ENCODE measurements around the gene PLXNB2.

PLXNB2 gene

DNA sequence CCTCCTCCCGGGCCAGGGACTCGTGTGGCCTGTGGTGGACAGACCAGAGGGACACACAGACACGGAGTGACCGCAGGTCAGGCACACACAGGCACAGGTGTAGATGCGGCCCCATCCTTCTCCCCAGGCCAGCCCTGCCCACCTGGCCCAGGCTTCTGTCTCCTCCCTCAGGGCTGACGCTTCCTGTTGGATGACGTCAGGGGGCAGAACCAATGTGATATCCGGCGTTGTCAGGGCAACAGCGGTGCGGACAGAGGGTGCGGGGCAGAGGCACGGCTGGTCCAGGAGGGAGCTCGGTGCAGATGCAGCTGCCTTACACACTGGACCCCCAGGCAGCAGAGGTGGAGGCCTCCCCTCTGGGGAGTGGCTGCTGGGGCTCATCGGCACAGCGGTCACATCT is 59.7 kb downstream of the PLXNB2 start:
- Histone ChIP-seq H3K9ac (ENCODE audit: low read depth, low read length) (no peak overlapping the region), H3K4me3 (ENCODE audit: low read depth, low read length) (no peak overlapping the region), H3K4me1 (ENCODE audit: control insufficient read depth, insufficient read depth, low read length) (peaks cover 4% of the 10 kb centered on the region), H3K36me3 (ENCODE audit: control insufficient read depth, insufficient read depth, low read length) (peaks cover 15% of the 10 kb centered on the region), H3K27me3 (ENCODE audit: control insufficient read depth, insufficient read depth, low read length) (no peaks in the 10 kb centered on the region), H3K9me3 (ENCODE audit: control insufficient read depth, insufficient read depth, low read length) (no peaks in the 10 kb centered on the region)

DNA sequence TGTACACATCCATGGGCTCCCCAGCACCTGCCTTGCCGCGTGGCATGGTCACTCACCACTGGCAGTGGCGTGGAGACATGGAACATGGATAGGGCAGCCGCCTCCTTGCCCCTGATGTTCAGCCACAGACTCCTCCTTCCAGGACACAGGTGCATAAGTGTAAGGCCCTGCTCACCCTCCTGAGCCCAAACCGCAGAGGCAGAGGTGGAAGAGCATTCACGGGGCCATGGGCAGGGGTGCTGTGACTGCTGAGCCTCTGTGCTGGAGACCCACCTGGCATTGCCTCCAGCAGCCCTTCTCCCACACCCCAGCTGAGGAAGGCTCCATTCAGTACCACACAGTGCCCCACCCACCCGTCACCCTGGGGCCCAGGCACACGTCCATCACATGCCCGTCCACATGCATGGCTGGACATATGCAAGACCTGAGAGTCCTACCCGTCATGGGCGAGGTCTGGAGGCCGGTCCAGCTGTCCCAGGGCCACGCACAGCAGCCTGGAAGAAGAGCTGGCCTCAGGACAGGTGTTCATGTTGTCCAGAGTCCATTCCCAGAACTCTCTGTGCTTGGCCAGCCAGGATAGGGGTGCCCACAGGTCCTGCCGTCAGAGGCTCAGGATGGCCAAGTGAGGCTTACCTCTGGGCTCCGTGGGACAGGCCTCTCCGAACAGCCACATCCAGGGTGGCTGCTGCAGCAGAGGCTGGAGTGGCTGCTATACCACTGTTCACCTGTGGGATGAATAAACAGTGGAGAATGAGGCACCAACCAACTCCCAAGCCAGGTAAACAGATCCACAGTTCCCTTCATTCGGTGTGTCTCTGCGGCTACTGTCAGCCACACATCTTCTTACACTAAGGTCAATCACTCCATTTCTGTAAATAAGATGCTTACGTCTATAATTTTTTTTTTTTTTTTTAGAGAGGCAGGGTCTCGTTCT is 60.9 kb downstream of the PLXNB2 start:
- H3K27me3 ChIP-seq (ENCODE audit: control insufficient read depth, insufficient read depth, low read length), result no peaks in the 10 kb centered on the region

DNA sequence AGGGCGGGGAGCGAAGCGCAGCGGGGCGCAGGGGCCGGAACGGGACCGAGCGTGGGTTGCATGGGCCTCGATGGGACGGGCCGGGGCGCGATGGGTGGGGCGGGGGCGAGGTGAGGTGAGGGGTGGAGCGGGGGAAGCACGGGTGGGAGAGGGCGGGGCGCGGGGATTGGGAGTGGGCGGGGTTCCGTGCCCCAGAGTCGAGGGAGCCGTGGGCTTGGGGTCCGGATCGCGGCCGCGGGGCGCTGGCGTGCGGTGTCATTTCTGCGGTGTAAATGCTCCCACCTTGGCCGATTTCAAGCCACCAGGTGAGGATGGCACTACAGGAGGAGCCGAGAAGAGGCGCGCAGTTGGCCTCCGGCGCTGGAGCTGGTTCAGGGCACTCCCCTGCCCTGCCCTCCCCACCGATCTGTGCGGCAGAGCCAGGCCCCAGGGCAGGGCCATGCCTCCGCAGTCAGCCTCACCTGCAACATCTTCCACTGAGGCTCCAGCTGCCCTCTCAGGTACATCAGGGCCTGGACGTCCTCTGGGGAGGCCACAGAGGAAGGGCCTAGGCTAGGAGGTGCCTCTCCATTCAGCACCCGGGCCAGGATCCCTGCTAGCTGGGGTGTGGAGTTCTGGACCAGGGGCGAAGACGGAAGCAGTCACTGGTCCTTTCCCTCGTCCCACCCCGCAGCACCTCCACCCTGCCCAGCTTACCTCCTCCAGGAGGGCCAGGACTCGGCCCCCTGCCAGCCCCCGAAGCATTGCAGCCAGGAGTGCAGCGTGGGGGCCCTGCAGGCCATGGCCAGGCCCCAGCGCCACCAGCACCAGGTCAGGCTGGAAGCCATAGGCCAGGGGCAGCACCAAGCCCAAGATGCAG is 62.0 kb downstream of the PLXNB2 start:
- Histone ChIP-seq H3K4me3 (ENCODE audit: low read depth, low read length) (peak overlapping the region; percentile 93), H3K9me3 (ENCODE audit: control insufficient read depth, insufficient read depth, low read length) (no peaks in the 10 kb centered on the region), H3K9ac (ENCODE audit: low read depth, low read length) (peak overlapping the region; percentile 85), H3K27me3 (ENCODE audit: control insufficient read depth, insufficient read depth, low read length) (no peaks in the 10 kb centered on the region), H3K36me3 (ENCODE audit: control insufficient read depth, insufficient read depth, low read length) (peaks cover 15% of the 10 kb centered on the region), H3K4me1 (ENCODE audit: control insufficient read depth, insufficient read depth, low read length) (peaks cover 4% of the 10 kb centered on the region)

More for the DNA sequence above, 60.9 kb downstream of the PLXNB2 start:
- H3K36me3 ChIP-seq (ENCODE audit: control insufficient read depth, insufficient read depth, low read length), result peaks cover 15% of the 10 kb centered on the region
- no peak overlapping the region for H3K9ac ChIP-seq (ENCODE audit: low read depth, low read length)
- H3K4me3 ChIP-seq (ENCODE audit: low read depth, low read length), result peak overlapping the region; percentile 93
- H3K4me1 ChIP-seq (ENCODE audit: control insufficient read depth, insufficient read depth, low read length), result peaks cover 4% of the 10 kb centered on the region
- no peaks in the 10 kb centered on the region for H3K9me3 ChIP-seq (ENCODE audit: control insufficient read depth, insufficient read depth, low read length)

DNA sequence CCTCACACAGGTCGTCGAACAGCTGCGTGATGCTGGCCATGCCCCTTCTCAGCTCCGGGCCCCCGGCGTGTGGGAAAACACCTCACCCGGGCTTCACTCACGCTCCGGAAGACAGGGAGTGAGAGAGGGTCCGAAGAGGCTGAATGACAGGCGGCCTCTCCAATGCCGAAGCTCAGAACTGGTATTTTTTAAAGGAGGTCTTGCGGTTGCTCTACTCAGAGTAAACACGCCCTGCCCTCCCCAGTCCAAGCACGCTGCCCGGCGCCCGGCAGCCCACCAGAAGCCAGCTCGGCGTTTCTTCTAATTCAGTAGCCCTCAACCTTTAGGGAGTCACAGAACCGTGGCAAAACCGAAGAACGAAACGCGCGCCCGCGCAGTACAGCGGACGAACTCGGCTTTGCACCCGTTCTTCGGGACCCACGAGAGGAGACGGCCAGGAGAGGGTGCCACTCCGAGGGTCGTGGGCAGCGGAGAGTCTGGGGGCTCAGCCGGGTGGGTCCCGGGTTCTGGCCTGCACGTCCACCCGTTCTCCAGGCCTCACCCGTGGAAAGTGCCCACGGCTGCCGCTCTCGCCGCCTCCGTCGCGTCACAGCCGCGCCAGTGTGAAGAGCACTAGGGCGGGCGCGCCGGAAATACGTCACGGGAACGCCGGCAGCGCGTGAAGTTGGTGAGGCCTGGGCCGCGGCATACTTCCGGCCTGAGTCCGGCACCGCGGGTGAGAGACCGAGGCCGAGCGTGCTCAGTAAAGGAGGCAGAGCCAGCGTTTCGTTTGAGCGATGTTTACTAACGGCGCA is 62.8 kb downstream of the PLXNB2 start, which contains the start of gene TUBGCP6:
Gene TUBGCP6, minus strand, starts transcription at position 604 of the 794 bp plus-strand sequence. Its CDS starts 564 bp downstream, at position 40.
- peak within 1 kb of the TSS; percentile 93 for H3K4me3 ChIP-seq (ENCODE audit: low read depth, low read length)
- peak within 1 kb of the TSS; percentile 97 for H3K9ac ChIP-seq (ENCODE audit: low read depth, low read length)
- no peaks in the 10 kb centered on the region for H3K9me3 ChIP-seq (ENCODE audit: control insufficient read depth, insufficient read depth, low read length)
- no peaks in the 10 kb centered on the region for H3K27me3 ChIP-seq (ENCODE audit: control insufficient read depth, insufficient read depth, low read length)
- H3K36me3 ChIP-seq (ENCODE audit: control insufficient read depth, insufficient read depth, low read length), result peaks cover 16% of the 10 kb centered on the region
- peaks cover 4% of the 10 kb centered on the region for H3K4me1 ChIP-seq (ENCODE audit: control insufficient read depth, insufficient read depth, low read length)

DNA sequence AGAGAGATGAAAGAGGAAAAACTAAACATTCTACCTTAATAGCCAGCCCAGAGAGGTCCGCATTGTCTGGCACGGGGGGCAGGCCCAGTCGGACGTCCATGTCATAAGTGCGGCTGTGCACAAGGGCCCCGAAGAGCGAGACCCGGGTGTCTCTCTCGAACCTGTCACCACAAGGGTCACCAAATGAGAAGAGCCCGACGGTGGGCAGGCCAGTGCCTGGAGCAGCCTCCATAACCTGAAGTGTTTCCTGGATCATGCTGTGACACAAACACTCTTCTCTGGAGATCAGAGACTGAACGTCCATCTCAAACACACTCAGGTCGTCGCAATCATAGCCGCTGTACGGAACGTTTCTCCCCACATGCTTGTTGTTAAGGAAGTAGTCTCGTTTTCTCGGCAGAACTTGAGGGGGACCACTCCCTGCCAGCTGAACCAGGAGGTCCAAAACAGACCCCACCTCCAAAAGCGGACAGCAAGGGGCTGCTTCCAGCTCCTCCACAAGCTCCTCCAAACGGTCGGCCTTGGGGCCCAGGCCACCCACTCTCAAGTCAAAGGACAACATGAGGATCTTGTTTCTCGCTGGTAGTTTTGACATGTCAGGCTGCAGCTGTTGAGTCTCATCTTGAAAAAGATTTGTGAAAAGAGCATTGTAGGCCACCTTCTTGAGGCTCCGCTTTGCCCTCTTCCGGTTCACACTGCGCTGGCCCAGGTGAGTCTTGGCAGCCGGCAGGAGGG is 63.6 kb downstream of the PLXNB2 start:
- peaks cover 16% of the 10 kb centered on the region for H3K36me3 ChIP-seq (ENCODE audit: control insufficient read depth, insufficient read depth, low read length)
- H3K4me1 ChIP-seq (ENCODE audit: control insufficient read depth, insufficient read depth, low read length), result peaks cover 4% of the 10 kb centered on the region

DNA sequence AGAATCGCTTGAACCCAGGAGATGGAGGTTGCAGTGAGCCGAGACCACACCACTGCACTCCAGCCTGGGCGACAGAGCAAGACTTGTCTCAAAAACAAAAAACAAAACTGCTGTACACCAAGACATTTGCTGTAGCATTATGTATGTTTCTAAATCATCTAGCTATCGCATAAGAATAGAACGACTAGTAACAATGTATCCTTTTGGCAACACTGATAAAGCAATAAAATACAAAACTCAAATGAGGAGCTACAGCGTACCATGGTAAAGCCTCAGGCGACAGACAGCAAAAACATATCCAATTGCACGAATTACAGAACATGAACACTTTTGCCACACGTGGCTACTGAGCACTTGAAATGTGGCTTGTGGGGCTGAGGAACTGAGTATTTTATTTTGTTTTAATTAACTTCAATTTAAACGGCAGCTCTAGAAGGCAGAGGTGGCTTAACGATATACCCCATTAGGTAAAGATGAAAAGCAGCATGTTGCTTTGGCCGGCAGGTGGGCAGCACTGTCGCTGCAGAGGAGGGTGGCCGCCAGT is 65.0 kb downstream of the PLXNB2 start:
- Histone ChIP-seq H3K36me3 (ENCODE audit: control insufficient read depth, insufficient read depth, low read length) (peaks cover 12% of the 10 kb centered on the region), H3K9ac (ENCODE audit: low read depth, low read length) (no peak overlapping the region), H3K4me1 (ENCODE audit: control insufficient read depth, insufficient read depth, low read length) (peaks cover 4% of the 10 kb centered on the region), H3K27me3 (ENCODE audit: control insufficient read depth, insufficient read depth, low read length) (no peaks in the 10 kb centered on the region), H3K9me3 (ENCODE audit: control insufficient read depth, insufficient read depth, low read length) (no peaks in the 10 kb centered on the region), H3K4me3 (ENCODE audit: low read depth, low read length) (no peak overlapping the region)

More for the DNA sequence above, 63.6 kb downstream of the PLXNB2 start:
- Histone ChIP-seq H3K4me3 (ENCODE audit: low read depth, low read length) (peak overlapping the region; percentile 93), H3K27me3 (ENCODE audit: control insufficient read depth, insufficient read depth, low read length) (no peaks in the 10 kb centered on the region), H3K9me3 (ENCODE audit: control insufficient read depth, insufficient read depth, low read length) (no peaks in the 10 kb centered on the region), H3K9ac (ENCODE audit: low read depth, low read length) (no peak overlapping the region)

DNA sequence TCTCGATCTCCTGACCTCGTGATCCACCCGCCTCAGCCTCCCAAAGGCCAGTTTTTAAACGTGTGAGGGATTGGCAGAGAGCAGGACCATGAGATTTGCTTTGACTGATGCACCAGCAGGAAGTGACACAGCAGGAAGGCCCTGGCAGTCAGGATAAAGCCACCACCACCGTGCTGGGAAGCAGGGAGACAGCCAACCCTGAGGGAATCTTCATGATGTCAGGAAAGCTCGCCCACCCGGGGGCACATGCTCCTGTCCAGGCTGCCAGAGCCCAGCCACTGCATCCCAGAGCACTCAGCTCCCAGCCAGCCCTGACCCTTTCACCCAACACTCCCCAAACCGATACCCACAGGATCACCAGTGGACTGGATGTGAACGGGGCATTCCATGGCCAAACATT is 68.7 kb downstream of the PLXNB2 start:
- H3K4me1 ChIP-seq (ENCODE audit: control insufficient read depth, insufficient read depth, low read length), result peaks cover under 1% of the 10 kb centered on the region
- H3K9ac ChIP-seq (ENCODE audit: low read depth, low read length), result no peak overlapping the region

DNA sequence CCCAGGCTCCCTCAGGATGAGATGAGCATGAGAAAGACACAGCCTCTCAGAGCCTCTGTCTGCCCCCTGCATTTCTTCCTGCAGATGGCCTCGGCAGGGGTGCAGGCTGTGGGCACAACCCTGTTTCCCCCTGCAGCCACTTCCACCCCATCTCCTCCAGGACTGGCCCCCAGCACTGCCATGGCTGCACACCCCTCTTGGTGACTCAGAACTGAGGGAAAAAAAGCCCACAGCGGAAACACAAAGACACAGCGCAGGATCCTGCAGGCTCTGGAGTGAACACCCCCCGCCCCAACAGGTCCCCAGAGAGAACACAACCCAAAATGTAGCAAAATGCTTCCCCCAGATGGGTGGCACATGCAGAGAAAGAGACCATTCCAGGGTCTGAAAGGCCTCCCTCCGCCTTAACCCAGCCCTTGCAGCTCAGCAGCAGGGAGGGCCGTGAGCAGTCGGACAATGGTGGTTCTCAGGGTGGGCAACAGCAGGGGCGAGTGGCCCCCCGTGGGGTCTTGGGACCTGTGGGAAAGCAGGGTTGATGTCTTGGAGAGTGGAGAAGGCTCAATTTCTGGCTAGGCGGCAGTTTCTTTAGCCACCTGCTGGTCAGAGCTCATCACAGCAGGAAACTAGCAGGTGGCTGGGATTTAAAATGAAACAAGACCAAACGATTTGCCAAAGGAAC is 70.6 kb downstream of the PLXNB2 start:
- Histone ChIP-seq H3K4me1 (ENCODE audit: control insufficient read depth, insufficient read depth, low read length) (no peaks in the 10 kb centered on the region), H3K36me3 (ENCODE audit: control insufficient read depth, insufficient read depth, low read length) (peaks cover 3% of the 10 kb centered on the region), H3K9ac (ENCODE audit: low read depth, low read length) (no peak overlapping the region)

More for the DNA sequence above, 68.7 kb downstream of the PLXNB2 start:
- no peak overlapping the region for H3K4me3 ChIP-seq (ENCODE audit: low read depth, low read length)
- H3K9me3 ChIP-seq (ENCODE audit: control insufficient read depth, insufficient read depth, low read length), result no peaks in the 10 kb centered on the region
- peaks cover 3% of the 10 kb centered on the region for H3K36me3 ChIP-seq (ENCODE audit: control insufficient read depth, insufficient read depth, low read length)
- H3K27me3 ChIP-seq (ENCODE audit: control insufficient read depth, insufficient read depth, low read length), result no peaks in the 10 kb centered on the region

DNA sequence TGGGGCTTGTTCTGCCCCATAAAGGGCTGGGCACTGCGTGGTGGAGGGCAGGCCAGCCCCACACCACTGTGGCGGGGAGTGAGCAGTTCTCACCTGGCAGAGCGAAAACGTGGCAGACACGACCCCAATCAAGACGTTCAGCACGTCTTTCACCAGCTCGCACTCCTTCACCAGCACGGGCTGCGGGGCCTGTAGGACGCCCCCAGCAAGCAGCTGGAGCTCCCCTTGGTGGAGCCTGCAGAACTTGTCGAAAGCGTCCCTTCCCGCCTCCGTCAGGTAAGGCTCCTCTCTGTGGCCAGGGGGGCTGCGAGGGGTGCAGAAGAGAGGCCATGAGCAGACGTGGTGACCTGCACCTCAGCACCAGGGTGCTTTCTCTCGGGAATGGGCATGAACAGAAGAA is 74.2 kb downstream of the PLXNB2 start:
- Histone ChIP-seq H3K4me1 (ENCODE audit: control insufficient read depth, insufficient read depth, low read length) (no peaks in the 10 kb centered on the region), H3K27me3 (ENCODE audit: control insufficient read depth, insufficient read depth, low read length) (no peaks in the 10 kb centered on the region), H3K4me3 (ENCODE audit: low read depth, low read length) (no peak overlapping the region), H3K36me3 (ENCODE audit: control insufficient read depth, insufficient read depth, low read length) (peaks cover 6% of the 10 kb centered on the region), H3K9me3 (ENCODE audit: control insufficient read depth, insufficient read depth, low read length) (no peaks in the 10 kb centered on the region), H3K9ac (ENCODE audit: low read depth, low read length) (no peak overlapping the region)

More for the DNA sequence above, 70.6 kb downstream of the PLXNB2 start:
- H3K4me3 ChIP-seq (ENCODE audit: low read depth, low read length), result no peak overlapping the region
- H3K9me3 ChIP-seq (ENCODE audit: control insufficient read depth, insufficient read depth, low read length), result no peaks in the 10 kb centered on the region
- no peaks in the 10 kb centered on the region for H3K27me3 ChIP-seq (ENCODE audit: control insufficient read depth, insufficient read depth, low read length)

DNA sequence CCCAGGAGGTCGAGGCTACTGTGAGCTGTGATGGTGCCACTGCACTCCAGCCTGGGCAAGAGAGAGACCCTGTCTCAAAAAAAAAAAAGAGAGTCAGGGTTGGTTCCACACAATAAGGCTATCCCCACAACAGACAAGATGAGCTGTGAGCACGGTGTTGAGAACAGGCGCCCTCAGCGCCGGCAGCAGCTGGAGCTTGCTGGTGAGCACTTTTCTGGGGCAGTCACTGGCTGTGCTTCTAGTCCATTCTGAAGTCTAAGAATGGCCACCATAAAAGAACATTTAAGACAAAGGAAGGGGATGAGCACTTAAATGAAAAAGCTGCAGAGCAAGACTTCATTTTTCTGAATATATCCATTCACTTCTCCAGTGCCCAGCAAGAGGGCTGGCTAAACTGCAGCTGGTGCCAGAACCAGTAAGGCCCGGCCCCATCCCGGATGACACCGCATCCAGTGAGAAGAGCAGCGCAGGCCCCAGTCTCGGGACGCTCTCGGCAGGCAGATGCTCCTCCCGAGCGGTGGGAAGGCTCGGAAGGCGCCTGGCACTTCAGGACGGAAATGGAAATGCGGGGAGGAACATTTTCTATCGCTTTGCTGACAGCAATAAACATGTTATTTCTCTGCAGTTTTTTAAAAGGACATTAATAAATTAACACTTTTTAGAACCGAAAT is 74.8 kb downstream of the PLXNB2 start:
- H3K9me3 ChIP-seq (ENCODE audit: control insufficient read depth, insufficient read depth, low read length), result no peaks in the 10 kb centered on the region
- no peaks in the 10 kb centered on the region for H3K27me3 ChIP-seq (ENCODE audit: control insufficient read depth, insufficient read depth, low read length)
- no peaks in the 10 kb centered on the region for H3K4me1 ChIP-seq (ENCODE audit: control insufficient read depth, insufficient read depth, low read length)
- peaks cover 6% of the 10 kb centered on the region for H3K36me3 ChIP-seq (ENCODE audit: control insufficient read depth, insufficient read depth, low read length)
- H3K9ac ChIP-seq (ENCODE audit: low read depth, low read length), result no peak overlapping the region
- no peak overlapping the region for H3K4me3 ChIP-seq (ENCODE audit: low read depth, low read length)
